Measurements from ENCODE around the gene PPP1CB.

Gene PPP1CB

GRCh38 chr2:28704621-28705020 is 47.0 kb upstream of the PPP1CB start:
- H3K4me1 ChIP-seq (ENCODE audit: control insufficient read depth, insufficient read depth, low read length), result no peaks in the 10 kb centered on the region
- ChIA-PET CTCF (interaction anchor here (0.6 to 1.2 kb wide), 3 partner anchors 89 to 137 kb away, joined by 3 to 5 read pairs (median 3); no protein-coding TSS in a partner anchor), POLR2A (no interaction called here)
- no peaks in the 10 kb centered on the region; the same call in 1 of the 2 replicates for H3K9me3 ChIP-seq (ENCODE audit: control insufficient read depth, insufficient read depth, low read depth, low read length)
- no peak overlapping the region for H3K27ac ChIP-seq (ENCODE audit: extremely low read depth, low read depth, low read length)
- TF ChIP-seq ZBTB8A (tag by site-specific recombination; IDR thresholded peaks at IDR 0.05), result no peak
- TF ChIP-seq KLF16 (tag by site-specific recombination; IDR thresholded peaks at IDR 0.05), result no peak
- no peak for TF ChIP-seq ZNF704 (tag by site-specific recombination; IDR thresholded peaks at IDR 0.05)
- no peak for TF ChIP-seq YY1 (tag by site-specific recombination; IDR thresholded peaks at IDR 0.05)
- TF ChIP-seq, protein P1, sequence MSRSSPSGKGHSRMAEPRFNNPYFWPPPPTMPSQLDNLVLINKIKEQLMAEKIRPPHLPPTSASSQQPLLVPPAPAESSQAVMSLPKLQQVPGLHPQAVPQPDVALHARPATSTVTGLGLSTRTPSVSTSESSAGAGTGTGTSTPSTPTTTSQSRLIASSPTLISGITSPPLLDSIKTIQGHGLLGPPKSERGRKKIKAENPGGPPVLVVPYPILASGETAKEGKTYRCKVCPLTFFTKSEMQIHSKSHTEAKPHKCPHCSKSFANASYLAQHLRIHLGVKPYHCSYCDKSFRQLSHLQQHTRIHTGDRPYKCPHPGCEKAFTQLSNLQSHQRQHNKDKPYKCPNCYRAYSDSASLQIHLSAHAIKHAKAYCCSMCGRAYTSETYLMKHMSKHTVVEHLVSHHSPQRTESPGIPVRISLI (tag by site-specific recombination; IDR thresholded peaks at IDR 0.05), result no peak
- no peak for TF ChIP-seq ZFHX2 (tag by site-specific recombination; conservative IDR thresholded peaks at IDR 0.05)
- no peak for TF ChIP-seq ZNF76 (tag by site-specific recombination; IDR thresholded peaks at IDR 0.05; ENCODE audit: borderline replicate concordance, low read depth)
- no peak for TF ChIP-seq ZNF701 (tag by site-specific recombination; IDR thresholded peaks at IDR 0.05)
- no peak overlapping the region for H3K4me3 ChIP-seq (ENCODE audit: low read depth, low read length)
- no peaks in the 10 kb centered on the region for H3K36me3 ChIP-seq (ENCODE audit: control insufficient read depth in 2 of 2, insufficient read depth in 1 of 2, low read length in 2 of 2)

- POLR2A ChIA-PET, result no interaction called here
Measured at GRCh38 chr2:28705751-28706440, 45.7 kb upstream of the PPP1CB start.

More at GRCh38 chr2:28705751-28706440, 45.7 kb upstream of the PPP1CB start:
- TF ChIP-seq ZNF624 (tag by site-specific recombination; IDR thresholded peaks at IDR 0.05) (no peak), ZBTB7A (tag by site-specific recombination; IDR thresholded peaks at IDR 0.05; ENCODE audit: low read depth) (no peak), SP3 (tag by site-specific recombination; IDR thresholded peaks at IDR 0.05) (no peak), ZNF280C (tag by site-specific recombination; IDR thresholded peaks at IDR 0.05) (no peak), ZNF114 (tag by site-specific recombination; IDR thresholded peaks at IDR 0.05) (no peak), ZBTB17 (tag by site-specific recombination; IDR thresholded peaks at IDR 0.05) (no peak)
- TF ChIP-seq, protein P2, sequence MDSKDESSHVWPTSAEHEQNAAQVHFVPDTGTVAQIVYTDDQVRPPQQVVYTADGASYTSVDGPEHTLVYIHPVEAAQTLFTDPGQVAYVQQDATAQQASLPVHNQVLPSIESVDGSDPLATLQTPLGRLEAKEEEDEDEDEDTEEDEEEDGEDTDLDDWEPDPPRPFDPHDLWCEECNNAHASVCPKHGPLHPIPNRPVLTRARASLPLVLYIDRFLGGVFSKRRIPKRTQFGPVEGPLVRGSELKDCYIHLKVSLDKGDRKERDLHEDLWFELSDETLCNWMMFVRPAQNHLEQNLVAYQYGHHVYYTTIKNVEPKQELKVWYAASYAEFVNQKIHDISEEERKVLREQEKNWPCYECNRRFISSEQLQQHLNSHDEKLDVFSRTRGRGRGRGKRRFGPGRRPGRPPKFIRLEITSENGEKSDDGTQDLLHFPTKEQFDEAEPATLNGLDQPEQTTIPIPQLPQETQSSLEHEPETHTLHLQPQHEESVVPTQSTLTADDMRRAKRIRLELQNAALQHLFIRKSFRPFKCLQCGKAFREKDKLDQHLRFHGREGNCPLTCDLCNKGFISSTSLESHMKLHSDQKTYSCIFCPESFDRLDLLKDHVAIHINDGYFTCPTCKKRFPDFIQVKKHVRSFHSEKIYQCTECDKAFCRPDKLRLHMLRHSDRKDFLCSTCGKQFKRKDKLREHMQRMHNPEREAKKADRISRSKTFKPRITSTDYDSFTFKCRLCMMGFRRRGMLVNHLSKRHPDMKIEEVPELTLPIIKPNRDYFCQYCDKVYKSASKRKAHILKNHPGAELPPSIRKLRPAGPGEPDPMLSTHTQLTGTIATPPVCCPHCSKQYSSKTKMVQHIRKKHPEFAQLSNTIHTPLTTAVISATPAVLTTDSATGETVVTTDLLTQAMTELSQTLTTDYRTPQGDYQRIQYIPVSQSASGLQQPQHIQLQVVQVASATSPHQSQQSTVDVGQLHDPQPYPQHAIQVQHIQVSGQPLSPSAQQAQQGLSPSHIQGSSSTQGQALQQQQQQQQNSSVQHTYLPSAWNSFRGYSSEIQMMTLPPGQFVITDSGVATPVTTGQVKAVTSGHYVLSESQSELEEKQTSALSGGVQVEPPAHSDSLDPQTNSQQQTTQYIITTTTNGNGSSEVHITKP (tag by site-specific recombination; IDR thresholded peaks at IDR 0.05), result no peak
- CTCF ChIA-PET, result interaction anchor here (1.2 kb wide), 1 partner anchor 111 kb away, joined by 5 read pairs; no protein-coding TSS in a partner anchor
- H3K4me1 ChIP-seq (ENCODE audit: control insufficient read depth, insufficient read depth, low read length), result no peaks in the 10 kb centered on the region
- no peak overlapping the region for H3K27ac ChIP-seq (ENCODE audit: extremely low read depth, low read depth, low read length)
- no peaks in the 10 kb centered on the region; the same call in 1 of the 2 replicates for H3K9me3 ChIP-seq (ENCODE audit: control insufficient read depth, insufficient read depth, low read depth, low read length)
- H3K4me3 ChIP-seq (ENCODE audit: low read depth, low read length), result no peak overlapping the region
- no peaks in the 10 kb centered on the region for H3K36me3 ChIP-seq (ENCODE audit: control insufficient read depth in 2 of 2, insufficient read depth in 1 of 2, low read length in 2 of 2)

All from HEK293 (cell line).